COLO668 (cell line): ENCODE measurements around the gene RPP40.
"Not testable (repeated sequence)": the region's sequence is repeated elsewhere in the genome, so short reads cannot be mapped to it uniquely, and the experiment has no call there.

Experiments used
- DNase-seq: peaks from one replicate; lab custom pipeline; 2025; ENCODE audit not compliant: unreplicated experiment; lab: John Stamatoyannopoulos, UW

The RPP40 gene

GRCh38 chr6:5003604-5004372 lies at the start of gene RPP40:
Gene RPP40 (minus strand): TSS chr6:5004037. CDS start chr6:5004002, 35 bp downstream.
- DNase-seq: peak; percentile 92

- DNase-seq: no peak
Observed at GRCh38 chr6:5053038-5053437, 49.2 kb upstream of the RPP40 start.

GRCh38 chr6:5051394-5051793 lies 47.6 kb upstream of the RPP40 start:
- DNase-seq: no peak

GRCh38 chr6:5050009-5050408 lies 46.2 kb upstream of the RPP40 start:
- DNase-seq: no peak

GRCh38 chr6:5046430-5046829 lies 42.6 kb upstream of the RPP40 start:
- no peak for DNase-seq

GRCh38 chr6:5045416-5045815 lies 41.6 kb upstream of the RPP40 start:
- no peak for DNase-seq

GRCh38 chr6:5044866-5045265 lies 41.0 kb upstream of the RPP40 start:
- DNase-seq: no peak

GRCh38 chr6:5042436-5042835 lies 38.6 kb upstream of the RPP40 start:
- no peak for DNase-seq

- DNase-seq: no peak
Observed at GRCh38 chr6:5041955-5042354, 38.1 kb upstream of the RPP40 start.

GRCh38 chr6:5036269-5036668 lies 32.4 kb upstream of the RPP40 start:
- DNase-seq: peak; percentile 1

GRCh38 chr6:5034736-5035135 lies 30.9 kb upstream of the RPP40 start:
- DNase-seq: no peak

- DNase-seq: no peak
Observed at GRCh38 chr6:5034328-5034727, 30.5 kb upstream of the RPP40 start.

- not testable (repeated sequence) for DNase-seq
Observed at GRCh38 chr6:5033214-5033904, 29.5 kb upstream of the RPP40 start.

- not testable (repeated sequence) for DNase-seq
Observed at GRCh38 chr6:5032706-5033105, 28.9 kb upstream of the RPP40 start.

GRCh38 chr6:5031150-5031549 lies 27.3 kb upstream of the RPP40 start:
- DNase-seq: no peak

- DNase-seq: peak; percentile 59
Observed at GRCh38 chr6:5030596-5031136, 26.8 kb upstream of the RPP40 start.

- no peak for DNase-seq
Observed at GRCh38 chr6:5029609-5030008, 25.8 kb upstream of the RPP40 start.

GRCh38 chr6:5028921-5029320 lies 25.1 kb upstream of the RPP40 start:
- no peak for DNase-seq

GRCh38 chr6:5028301-5028700 lies 24.5 kb upstream of the RPP40 start:
- DNase-seq: no peak

- DNase-seq: peak; percentile 22
Observed at GRCh38 chr6:5025911-5026819, 22.3 kb upstream of the RPP40 start.

- DNase-seq: no peak
Observed at GRCh38 chr6:5023923-5024322, 20.1 kb upstream of the RPP40 start.
